ENCODE results near the gene MARCHF2.

GRCh38 chr19:8412783-8413628 is at the start of gene MARCHF2:
- TF ChIP-seq CTCF (IDR thresholded peaks at IDR 0.05) (peak; percentile 76), EZH2 (IDR thresholded peaks at IDR 0.05; ENCODE audit: borderline replicate concordance, insufficient read depth, low read depth, low read length, poor library complexity, severe bottlenecking) (no peak)
